ENCODE measurements around the gene DHRS4. TPM values are rescaled to one million over a fixed set of nuclear protein-coding genes. Genes with fewer than 3 reads are reported as not detected.
"Not testable (repeated sequence)": the region's sequence is repeated elsewhere in the genome, so short reads cannot be mapped to it uniquely, and the experiment has no call there.

The DHRS4 gene
- total RNA-seq, 5 donors from 2014 or later (not counting 1 experiment from before 2014, with no cell fraction given), result 11.1 to 21.4 (median 17.5) TPM

GRCh38 chr14:23996009-23996408, 42.4 kb downstream of the DHRS4 start:
- POLR2A ChIA-PET; DNase-seq; CTCF ChIA-PET; H3K4me3 ChIP-seq (ENCODE audit: control insufficient read depth in 1 of 2, extremely low read depth in 1 of 2, low read length in 1 of 2); H3K27me3 ChIP-seq (replicated peaks in 1 of 2; ENCODE audit: control insufficient read depth in 2 of 2, extremely low read depth in 1 of 2, insufficient read depth in 2 of 2, low read length in 1 of 2); H3K9me3 Mint-ChIP-seq; H3K4me1 ChIP-seq (ENCODE audit: control insufficient read depth in 1 of 2, extremely low read depth in 1 of 2, insufficient read depth in 2 of 2, low read length in 2 of 2); H3K9me3 ChIP-seq; H3K4me1 Mint-ChIP-seq; H3K36me3 ChIP-seq (ENCODE audit: control insufficient read depth in 2 of 2, extremely low read depth in 1 of 2, insufficient read depth in 1 of 2, low read length in 1 of 2); H3K36me3 Mint-ChIP-seq; H3K27ac Mint-ChIP-seq; H3K4me3 Mint-ChIP-seq; H3K27ac ChIP-seq (ENCODE audit: low read length); H3K27me3 Mint-ChIP-seq; ATAC-seq (replicated peaks in 1 of 4): not testable (repeated sequence)

- H3K36me3 ChIP-seq (ENCODE audit: control insufficient read depth in 2 of 2, extremely low read depth in 1 of 2, insufficient read depth in 1 of 2, low read length in 1 of 2); H3K27me3 ChIP-seq (replicated peaks in 1 of 2; ENCODE audit: control insufficient read depth in 2 of 2, extremely low read depth in 1 of 2, insufficient read depth in 2 of 2, low read length in 1 of 2); CTCF ChIA-PET; H3K36me3 Mint-ChIP-seq; H3K9me3 ChIP-seq; H3K9me3 Mint-ChIP-seq; H3K27me3 Mint-ChIP-seq; H3K27ac Mint-ChIP-seq; H3K4me3 ChIP-seq (ENCODE audit: control insufficient read depth in 1 of 2, extremely low read depth in 1 of 2, low read length in 1 of 2); ATAC-seq (replicated peaks in 1 of 4); H3K4me1 Mint-ChIP-seq; H3K27ac ChIP-seq (ENCODE audit: low read length); DNase-seq; POLR2A ChIA-PET; H3K4me3 Mint-ChIP-seq; H3K4me1 ChIP-seq (ENCODE audit: control insufficient read depth in 1 of 2, extremely low read depth in 1 of 2, insufficient read depth in 2 of 2, low read length in 2 of 2): not testable (repeated sequence)
- no CpG with 5 or more reads among the region's 2 CpGs for WGBS (ENCODE audit: insufficient coverage)
Observed at GRCh38 chr14:23996825-23997224, 43.3 kb downstream of the DHRS4 start.

GRCh38 chr14:23999640-24000039, 46.1 kb downstream of the DHRS4 start:
- H3K4me3 Mint-ChIP-seq; H3K4me1 Mint-ChIP-seq; CTCF ChIA-PET; H3K9me3 Mint-ChIP-seq; H3K9me3 ChIP-seq; H3K4me1 ChIP-seq (ENCODE audit: control insufficient read depth in 1 of 2, extremely low read depth in 1 of 2, insufficient read depth in 2 of 2, low read length in 2 of 2); H3K36me3 ChIP-seq (ENCODE audit: control insufficient read depth in 2 of 2, extremely low read depth in 1 of 2, insufficient read depth in 1 of 2, low read length in 1 of 2); H3K27ac Mint-ChIP-seq; POLR2A ChIA-PET; H3K27ac ChIP-seq (ENCODE audit: low read length); H3K27me3 Mint-ChIP-seq; H3K27me3 ChIP-seq (replicated peaks in 1 of 2; ENCODE audit: control insufficient read depth in 2 of 2, extremely low read depth in 1 of 2, insufficient read depth in 2 of 2, low read length in 1 of 2); H3K4me3 ChIP-seq (ENCODE audit: control insufficient read depth in 1 of 2, extremely low read depth in 1 of 2, low read length in 1 of 2); ATAC-seq (replicated peaks in 1 of 4); H3K36me3 Mint-ChIP-seq; DNase-seq: not testable (repeated sequence)
- WGBS (ENCODE audit: insufficient coverage), result no CpG with 5 or more reads among the region's 5 CpGs

- DNase-seq; H3K4me1 Mint-ChIP-seq; H3K36me3 ChIP-seq (ENCODE audit: control insufficient read depth in 2 of 2, extremely low read depth in 1 of 2, insufficient read depth in 1 of 2, low read length in 1 of 2); ATAC-seq (replicated peaks in 1 of 4); H3K27me3 ChIP-seq (replicated peaks in 1 of 2; ENCODE audit: control insufficient read depth in 2 of 2, extremely low read depth in 1 of 2, insufficient read depth in 2 of 2, low read length in 1 of 2); H3K36me3 Mint-ChIP-seq; H3K27me3 Mint-ChIP-seq; H3K4me3 Mint-ChIP-seq; H3K9me3 ChIP-seq; H3K9me3 Mint-ChIP-seq; H3K4me1 ChIP-seq (ENCODE audit: control insufficient read depth in 1 of 2, extremely low read depth in 1 of 2, insufficient read depth in 2 of 2, low read length in 2 of 2); H3K27ac ChIP-seq (ENCODE audit: low read length); CTCF ChIA-PET; H3K4me3 ChIP-seq (ENCODE audit: control insufficient read depth in 1 of 2, extremely low read depth in 1 of 2, low read length in 1 of 2); POLR2A ChIA-PET; H3K27ac Mint-ChIP-seq: not testable (repeated sequence)
Observed at GRCh38 chr14:24001078-24001477, 47.5 kb downstream of the DHRS4 start.

- CTCF ChIA-PET; ATAC-seq (replicated peaks in 1 of 4); H3K27ac ChIP-seq (ENCODE audit: low read length); DNase-seq; H3K27me3 ChIP-seq (replicated peaks in 1 of 2; ENCODE audit: control insufficient read depth in 2 of 2, extremely low read depth in 1 of 2, insufficient read depth in 2 of 2, low read length in 1 of 2); H3K27me3 Mint-ChIP-seq; H3K4me3 ChIP-seq (ENCODE audit: control insufficient read depth in 1 of 2, extremely low read depth in 1 of 2, low read length in 1 of 2); H3K4me1 Mint-ChIP-seq; H3K27ac Mint-ChIP-seq; H3K9me3 ChIP-seq; H3K36me3 Mint-ChIP-seq; H3K4me3 Mint-ChIP-seq; POLR2A ChIA-PET; H3K9me3 Mint-ChIP-seq; H3K4me1 ChIP-seq (ENCODE audit: control insufficient read depth in 1 of 2, extremely low read depth in 1 of 2, insufficient read depth in 2 of 2, low read length in 2 of 2); H3K36me3 ChIP-seq (ENCODE audit: control insufficient read depth in 2 of 2, extremely low read depth in 1 of 2, insufficient read depth in 1 of 2, low read length in 1 of 2): not testable (repeated sequence)
- no CpG with 5 or more reads among the region's 2 CpGs for WGBS (ENCODE audit: insufficient coverage)
Observed at GRCh38 chr14:24001679-24002078, 48.1 kb downstream of the DHRS4 start.

- POLR2A ChIA-PET; H3K27me3 ChIP-seq (replicated peaks in 1 of 2; ENCODE audit: control insufficient read depth in 2 of 2, extremely low read depth in 1 of 2, insufficient read depth in 2 of 2, low read length in 1 of 2); H3K9me3 Mint-ChIP-seq; H3K27me3 Mint-ChIP-seq; H3K9me3 ChIP-seq; H3K36me3 ChIP-seq (ENCODE audit: control insufficient read depth in 2 of 2, extremely low read depth in 1 of 2, insufficient read depth in 1 of 2, low read length in 1 of 2); H3K36me3 Mint-ChIP-seq; CTCF ChIA-PET: not testable (repeated sequence)
- peak in 1 of 35 experiments; percentile 8 for DNase-seq
- ATAC-seq (replicated peaks in 1 of 4), result peak; percentile 6 to 43 (median 15)
- Histone ChIP-seq H3K27ac (ENCODE audit: low read length) (peak overlapping the region; percentile 56), H3K4me3 (ENCODE audit: control insufficient read depth in 1 of 2, extremely low read depth in 1 of 2, low read length in 1 of 2) (peak overlapping the region in 1 of 2 donors; percentile 56), H3K4me1 (ENCODE audit: control insufficient read depth in 1 of 2, extremely low read depth in 1 of 2, insufficient read depth in 2 of 2, low read length in 2 of 2) (peaks cover 0 to 20% of the 10 kb centered on the region in 2 experiments)
- peak overlapping the region; percentile 50 to 72 (median 54) for H3K4me3 Mint-ChIP-seq
- peaks cover 39 to 44% (median 42%) of the 10 kb centered on the region in 3 donors for H3K4me1 Mint-ChIP-seq
- peak overlapping the region in 1 of 2 donors; percentile 39 for H3K27ac Mint-ChIP-seq
- WGBS (ENCODE audit: insufficient coverage), result 0% methylated on average over 1 of the region's 15 CpGs
Observed at GRCh38 chr14:24006471-24006816, 52.9 kb downstream of the DHRS4 start.

GRCh38 chr14:24006817-24007652, 53.5 kb downstream of the DHRS4 start:
- POLR2A ChIA-PET; H3K36me3 ChIP-seq (ENCODE audit: control insufficient read depth in 2 of 2, extremely low read depth in 1 of 2, insufficient read depth in 1 of 2, low read length in 1 of 2); H3K36me3 Mint-ChIP-seq; H3K9me3 ChIP-seq; H3K27me3 Mint-ChIP-seq; H3K27me3 ChIP-seq (replicated peaks in 1 of 2; ENCODE audit: control insufficient read depth in 2 of 2, extremely low read depth in 1 of 2, insufficient read depth in 2 of 2, low read length in 1 of 2); H3K9me3 Mint-ChIP-seq: not testable (repeated sequence)
- WGBS (ENCODE audit: insufficient coverage), result 0% methylated on average over 4 of the region's 62 CpGs
- ATAC-seq (replicated peaks in 1 of 4), result peak; percentile 79 to 87 (median 84)
- Histone ChIP-seq H3K4me3 (ENCODE audit: control insufficient read depth in 1 of 2, extremely low read depth in 1 of 2, low read length in 1 of 2) (peak overlapping the region; percentile 32 to 56), H3K27ac (ENCODE audit: low read length) (peak overlapping the region; percentile 56), H3K4me1 (ENCODE audit: control insufficient read depth in 1 of 2, extremely low read depth in 1 of 2, insufficient read depth in 2 of 2, low read length in 2 of 2) (peaks cover 0 to 20% of the 10 kb centered on the region in 2 experiments)
- H3K27ac Mint-ChIP-seq, result peak overlapping the region; percentile 74 to 90
- CTCF ChIA-PET, result interaction anchor here in 1 of 2 donors (0.6 kb wide), 1 partner anchor 60 kb away, joined by 3 read pairs; no protein-coding TSS in a partner anchor
- peaks cover 40 to 44% (median 44%) of the 10 kb centered on the region in 3 donors for H3K4me1 Mint-ChIP-seq
- peak overlapping the region; percentile 72 to 81 (median 79) for H3K4me3 Mint-ChIP-seq
- peak; percentile 45 to 80 (median 65) for DNase-seq

All from T-cell (primary cell).